ENCODE measurements around the gene EFCAB6.

The EFCAB6 gene

DNA sequence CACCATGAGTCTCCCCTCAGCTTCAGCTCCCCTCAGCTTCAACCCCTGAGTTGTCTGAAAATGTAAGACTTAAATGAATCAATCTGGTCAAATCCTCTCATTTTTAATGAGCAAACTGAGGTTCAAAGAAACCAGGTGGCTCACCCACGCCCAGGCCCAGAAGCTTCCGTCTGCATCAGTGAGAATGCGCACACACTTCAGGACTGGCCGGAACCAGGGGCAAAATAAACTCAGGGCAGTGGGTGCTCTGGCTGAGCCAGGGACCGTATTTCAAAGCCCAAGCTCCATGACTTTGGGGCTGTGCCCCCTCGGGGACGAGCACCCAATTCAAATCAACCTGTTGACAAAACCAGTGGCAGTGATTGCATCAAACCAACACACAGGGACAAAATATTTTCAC, 47.1 kb upstream of the EFCAB6 start:
- TF ChIP-seq TCF12 (IDR thresholded peaks at IDR 0.05; ENCODE audit: low read depth) (no peak), ZBTB7A (IDR thresholded peaks at IDR 0.05; ENCODE audit: low read depth) (no peak), FOXM1 (IDR thresholded peaks at IDR 0.05; ENCODE audit: borderline replicate concordance, low read depth) (no peak), NFIC (IDR thresholded peaks at IDR 0.05) (no peak), CREB1 (IDR thresholded peaks at IDR 0.05; ENCODE audit: low read depth) (no peak), TEAD4 (IDR thresholded peaks at IDR 0.05) (no peak), EP300 (IDR thresholded peaks at IDR 0.05; ENCODE audit: borderline replicate concordance) (no peak), CEBPB (IDR thresholded peaks at IDR 0.05) (no peak), YY1 (IDR thresholded peaks at IDR 0.05; ENCODE audit: low read depth) (no peak), RAD21 (IDR thresholded peaks at IDR 0.05; ENCODE audit: low read depth) (no peak)
- TF ChIP-seq, protein P1, sequence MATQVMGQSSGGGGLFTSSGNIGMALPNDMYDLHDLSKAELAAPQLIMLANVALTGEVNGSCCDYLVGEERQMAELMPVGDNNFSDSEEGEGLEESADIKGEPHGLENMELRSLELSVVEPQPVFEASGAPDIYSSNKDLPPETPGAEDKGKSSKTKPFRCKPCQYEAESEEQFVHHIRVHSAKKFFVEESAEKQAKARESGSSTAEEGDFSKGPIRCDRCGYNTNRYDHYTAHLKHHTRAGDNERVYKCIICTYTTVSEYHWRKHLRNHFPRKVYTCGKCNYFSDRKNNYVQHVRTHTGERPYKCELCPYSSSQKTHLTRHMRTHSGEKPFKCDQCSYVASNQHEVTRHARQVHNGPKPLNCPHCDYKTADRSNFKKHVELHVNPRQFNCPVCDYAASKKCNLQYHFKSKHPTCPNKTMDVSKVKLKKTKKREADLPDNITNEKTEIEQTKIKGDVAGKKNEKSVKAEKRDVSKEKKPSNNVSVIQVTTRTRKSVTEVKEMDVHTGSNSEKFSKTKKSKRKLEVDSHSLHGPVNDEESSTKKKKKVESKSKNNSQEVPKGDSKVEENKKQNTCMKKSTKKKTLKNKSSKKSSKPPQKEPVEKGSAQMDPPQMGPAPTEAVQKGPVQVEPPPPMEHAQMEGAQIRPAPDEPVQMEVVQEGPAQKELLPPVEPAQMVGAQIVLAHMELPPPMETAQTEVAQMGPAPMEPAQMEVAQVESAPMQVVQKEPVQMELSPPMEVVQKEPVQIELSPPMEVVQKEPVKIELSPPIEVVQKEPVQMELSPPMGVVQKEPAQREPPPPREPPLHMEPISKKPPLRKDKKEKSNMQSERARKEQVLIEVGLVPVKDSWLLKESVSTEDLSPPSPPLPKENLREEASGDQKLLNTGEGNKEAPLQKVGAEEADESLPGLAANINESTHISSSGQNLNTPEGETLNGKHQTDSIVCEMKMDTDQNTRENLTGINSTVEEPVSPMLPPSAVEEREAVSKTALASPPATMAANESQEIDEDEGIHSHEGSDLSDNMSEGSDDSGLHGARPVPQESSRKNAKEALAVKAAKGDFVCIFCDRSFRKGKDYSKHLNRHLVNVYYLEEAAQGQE (IDR thresholded peaks at IDR 0.05; ENCODE audit: low read depth): no peak
- TF ChIP-seq, protein P2, sequence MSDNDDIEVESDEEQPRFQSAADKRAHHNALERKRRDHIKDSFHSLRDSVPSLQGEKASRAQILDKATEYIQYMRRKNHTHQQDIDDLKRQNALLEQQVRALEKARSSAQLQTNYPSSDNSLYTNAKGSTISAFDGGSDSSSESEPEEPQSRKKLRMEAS (IDR thresholded peaks at IDR 0.05): no peak
- TF ChIP-seq, protein P3, sequence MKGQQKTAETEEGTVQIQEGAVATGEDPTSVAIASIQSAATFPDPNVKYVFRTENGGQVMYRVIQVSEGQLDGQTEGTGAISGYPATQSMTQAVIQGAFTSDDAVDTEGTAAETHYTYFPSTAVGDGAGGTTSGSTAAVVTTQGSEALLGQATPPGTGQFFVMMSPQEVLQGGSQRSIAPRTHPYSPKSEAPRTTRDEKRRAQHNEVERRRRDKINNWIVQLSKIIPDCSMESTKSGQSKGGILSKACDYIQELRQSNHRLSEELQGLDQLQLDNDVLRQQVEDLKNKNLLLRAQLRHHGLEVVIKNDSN (IDR thresholded peaks at IDR 0.05): no peak

DNA sequence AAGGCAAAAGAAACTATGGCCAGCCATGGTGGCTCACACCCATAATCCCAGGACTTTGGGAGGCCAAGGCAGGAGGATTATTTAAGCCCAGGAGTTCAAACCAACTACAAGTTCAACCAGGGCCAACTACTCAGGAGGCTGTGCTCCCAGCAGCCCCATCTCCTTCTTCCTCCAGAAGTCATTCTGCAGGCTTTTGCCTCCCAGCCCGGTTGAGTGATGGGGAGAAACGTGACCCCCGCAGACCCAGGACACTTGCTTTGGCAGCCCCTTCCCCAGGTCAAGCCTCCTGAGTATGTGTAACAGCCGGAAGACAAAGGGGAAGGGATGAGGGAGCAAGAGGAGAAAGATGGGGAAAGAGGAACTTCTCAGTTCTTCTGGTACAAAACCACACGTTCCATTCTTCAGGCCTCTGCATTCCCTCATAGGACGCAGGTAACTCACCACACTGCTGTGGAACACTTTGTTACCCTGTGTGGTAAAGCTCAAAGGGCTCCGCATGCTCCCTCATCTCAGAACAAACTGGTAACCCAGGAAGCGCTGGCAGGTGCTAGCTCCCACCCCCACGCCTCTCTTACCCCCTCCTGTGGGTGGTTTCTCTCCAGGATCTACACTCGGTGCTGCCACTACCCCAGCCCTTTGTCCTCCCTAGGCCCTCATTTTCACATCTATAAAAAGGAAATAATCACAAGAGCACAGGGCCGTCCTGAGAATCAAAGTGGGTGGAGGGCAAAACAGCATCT, 46.2 kb upstream of the EFCAB6 start:
- TF ChIP-seq TCF12 (IDR thresholded peaks at IDR 0.05; ENCODE audit: low read depth): no peak
- no peak for TF ChIP-seq TEAD4 (IDR thresholded peaks at IDR 0.05)
- TF ChIP-seq YY1 (IDR thresholded peaks at IDR 0.05; ENCODE audit: low read depth): no peak
- TF ChIP-seq, protein P1 (IDR thresholded peaks at IDR 0.05; ENCODE audit: low read depth): no peak
- no peak for TF ChIP-seq RAD21 (IDR thresholded peaks at IDR 0.05; ENCODE audit: low read depth)
- no peak for TF ChIP-seq EGR1 (IDR thresholded peaks at IDR 0.05)
- no peak for TF ChIP-seq NFIC (IDR thresholded peaks at IDR 0.05)
- TF ChIP-seq, protein P3 (IDR thresholded peaks at IDR 0.05): no peak
- no peak for TF ChIP-seq FOXM1 (IDR thresholded peaks at IDR 0.05; ENCODE audit: borderline replicate concordance, low read depth)
- no peak for TF ChIP-seq CREB1 (IDR thresholded peaks at IDR 0.05; ENCODE audit: low read depth)
- no peak for TF ChIP-seq ZBTB7A (IDR thresholded peaks at IDR 0.05; ENCODE audit: low read depth)
- no peak for TF ChIP-seq EP300 (IDR thresholded peaks at IDR 0.05; ENCODE audit: borderline replicate concordance)
- TF ChIP-seq TAF1 (IDR thresholded peaks at IDR 0.05; ENCODE audit: low read depth): no peak
- TF ChIP-seq, protein P2 (IDR thresholded peaks at IDR 0.05): no peak
- TF ChIP-seq CEBPB (IDR thresholded peaks at IDR 0.05): no peak

DNA sequence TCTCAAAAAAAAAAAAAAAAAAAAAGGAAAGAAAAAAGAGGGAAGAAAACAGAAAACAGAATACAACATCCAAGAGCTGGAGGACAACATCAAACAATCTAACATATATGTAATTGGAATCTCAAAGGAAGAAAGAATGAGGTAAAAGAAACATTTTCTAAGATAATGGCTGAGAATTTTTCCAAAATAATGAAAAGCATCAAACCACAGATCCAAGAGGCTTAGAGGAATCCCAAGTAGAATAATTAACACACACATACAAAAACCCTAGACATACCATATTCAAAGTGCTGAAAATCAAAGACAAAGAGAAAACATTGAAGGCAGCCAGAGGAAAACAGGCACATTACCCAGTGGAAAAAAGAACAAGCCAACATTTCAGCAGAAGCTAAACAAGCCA, 45.3 kb upstream of the EFCAB6 start:
- TF ChIP-seq, protein P2 (IDR thresholded peaks at IDR 0.05): no peak
- TF ChIP-seq NFIC (IDR thresholded peaks at IDR 0.05) (no peak), EP300 (IDR thresholded peaks at IDR 0.05; ENCODE audit: borderline replicate concordance) (no peak), FOXM1 (IDR thresholded peaks at IDR 0.05; ENCODE audit: borderline replicate concordance, low read depth) (no peak), YY1 (IDR thresholded peaks at IDR 0.05; ENCODE audit: low read depth) (no peak)
- TF ChIP-seq, protein P3 (IDR thresholded peaks at IDR 0.05): no peak

DNA sequence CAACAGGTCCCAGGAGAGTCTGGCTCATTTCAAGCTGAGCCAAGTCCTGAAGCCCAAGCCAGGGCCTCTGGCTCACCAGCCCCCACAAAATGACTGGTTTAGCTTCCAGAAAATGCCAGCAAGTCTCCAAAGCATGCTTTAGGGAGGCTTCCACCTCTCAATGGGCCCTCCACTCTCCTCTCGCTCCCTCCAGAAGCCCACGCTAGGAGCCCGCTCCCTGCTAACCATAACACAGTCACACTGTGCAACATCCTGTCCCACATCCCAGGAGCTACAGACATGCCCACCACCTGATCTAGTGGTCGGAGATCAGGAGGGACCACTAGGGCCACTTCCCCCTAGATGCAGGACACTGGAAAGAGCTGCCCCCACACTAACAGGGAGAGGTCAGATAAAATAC, 43.3 kb upstream of the EFCAB6 start:
- no peak for TF ChIP-seq ZBTB7A (IDR thresholded peaks at IDR 0.05; ENCODE audit: low read depth)
- TF ChIP-seq EP300 (IDR thresholded peaks at IDR 0.05; ENCODE audit: borderline replicate concordance): no peak
- TF ChIP-seq, protein P1 (IDR thresholded peaks at IDR 0.05; ENCODE audit: low read depth): no peak
- TF ChIP-seq YY1 (IDR thresholded peaks at IDR 0.05; ENCODE audit: low read depth): no peak
- TF ChIP-seq NFIC (IDR thresholded peaks at IDR 0.05): no peak
- TF ChIP-seq, protein P3 (IDR thresholded peaks at IDR 0.05): no peak
- no peak for TF ChIP-seq CEBPB (IDR thresholded peaks at IDR 0.05)
- TF ChIP-seq TEAD4 (IDR thresholded peaks at IDR 0.05): no peak

Measured in Ishikawa (cell line).